MCF 10A (cell line): Measurements from ENCODE around the gene YTHDF1. TPM values are rescaled to one million over a fixed set of nuclear protein-coding genes. Genes with fewer than 3 reads are reported as not detected.

Experiments used
- BruUV-seq: library from RNA; stranded (reverse); fragments of 400-500 nt; replicated peaks from 2 replicates; lab custom pipeline; 2021; lab: Mats Ljungman, UMichigan
- CTCF ChIA-PET: fragments of 300-600 bp; sonication (Branson Sonifier 250); formaldehyde crosslinking; extraction: SDS; loops from one replicate; lab custom pipeline; 2021; ENCODE audit warnings: antibody characterized with exemption, inconsistent platforms; lab: Yijun Ruan, JAX
- POLR2A ChIA-PET: fragments of 300-600, 350-650 bp; sonication (Branson Sonifier 250); formaldehyde crosslinking; extraction: SDS; loops from one replicate; lab custom pipeline; 2020; ENCODE audit warnings: antibody characterized with exemption, inconsistent platforms; lab: Yijun Ruan, JAX
- DNase-seq: peaks from one replicate; pipeline ENCODE4 v3.0.0-alpha.2; 2018; ENCODE audit not compliant: unreplicated experiment
- H3K27ac Mint-ChIP-seq: one replicate; pipeline ENCODE4 v1.8.0; 2022; ENCODE audit warnings: mild to moderate bottlenecking, low read depth, mixed read lengths; ENCODE audit not compliant: unreplicated experiment
- H3K27me3 Mint-ChIP-seq: one replicate; pipeline ENCODE4 v1.8.0; 2022; ENCODE audit warnings: mixed read lengths; ENCODE audit not compliant: insufficient read depth, unreplicated experiment
- H3K36me3 Mint-ChIP-seq: one replicate; pipeline ENCODE4 v1.8.0; 2022; ENCODE audit warnings: mild to moderate bottlenecking, moderate library complexity, mixed read lengths; ENCODE audit not compliant: insufficient read depth, unreplicated experiment
- H3K4me1 Mint-ChIP-seq: one replicate; pipeline ENCODE4 v1.8.0; 2022; ENCODE audit warnings: mixed read lengths; ENCODE audit not compliant: insufficient read depth, unreplicated experiment
- H3K4me3 Mint-ChIP-seq: one replicate; pipeline ENCODE4 v1.8.0; 2022; ENCODE audit warnings: mild to moderate bottlenecking, moderate library complexity, mixed read lengths; ENCODE audit not compliant: unreplicated experiment
- H3K9me3 Mint-ChIP-seq: one replicate; pipeline ENCODE4 v1.8.0; 2022; ENCODE audit warnings: mixed read lengths; ENCODE audit not compliant: unreplicated experiment
- intact Hi-C: fragments of 100-400 bp; cut with micrococcal nuclease; formaldehyde crosslinking; loops from 2 replicates; pipeline ENCODE4 v1.14.1; 2022
- total RNA-seq: library from RNA; stranded (reverse); gene quantifications from 2 replicates; pipeline ENCODE4 v1.2.3, GENCODE V29; 2022
- TF ChIP-seq, protein P1 (sequence below): fragments of 200-600 bp; IDR thresholded peaks from one replicate; pipeline ENCODE4 v1.8.0; 2022; ENCODE audit warnings: antibody characterized with exemption, mild to moderate bottlenecking; ENCODE audit not compliant: unreplicated experiment

The YTHDF1 gene
- total RNA-seq, 1 experiment from 2014 or later: 49.5 TPM

DNA sequence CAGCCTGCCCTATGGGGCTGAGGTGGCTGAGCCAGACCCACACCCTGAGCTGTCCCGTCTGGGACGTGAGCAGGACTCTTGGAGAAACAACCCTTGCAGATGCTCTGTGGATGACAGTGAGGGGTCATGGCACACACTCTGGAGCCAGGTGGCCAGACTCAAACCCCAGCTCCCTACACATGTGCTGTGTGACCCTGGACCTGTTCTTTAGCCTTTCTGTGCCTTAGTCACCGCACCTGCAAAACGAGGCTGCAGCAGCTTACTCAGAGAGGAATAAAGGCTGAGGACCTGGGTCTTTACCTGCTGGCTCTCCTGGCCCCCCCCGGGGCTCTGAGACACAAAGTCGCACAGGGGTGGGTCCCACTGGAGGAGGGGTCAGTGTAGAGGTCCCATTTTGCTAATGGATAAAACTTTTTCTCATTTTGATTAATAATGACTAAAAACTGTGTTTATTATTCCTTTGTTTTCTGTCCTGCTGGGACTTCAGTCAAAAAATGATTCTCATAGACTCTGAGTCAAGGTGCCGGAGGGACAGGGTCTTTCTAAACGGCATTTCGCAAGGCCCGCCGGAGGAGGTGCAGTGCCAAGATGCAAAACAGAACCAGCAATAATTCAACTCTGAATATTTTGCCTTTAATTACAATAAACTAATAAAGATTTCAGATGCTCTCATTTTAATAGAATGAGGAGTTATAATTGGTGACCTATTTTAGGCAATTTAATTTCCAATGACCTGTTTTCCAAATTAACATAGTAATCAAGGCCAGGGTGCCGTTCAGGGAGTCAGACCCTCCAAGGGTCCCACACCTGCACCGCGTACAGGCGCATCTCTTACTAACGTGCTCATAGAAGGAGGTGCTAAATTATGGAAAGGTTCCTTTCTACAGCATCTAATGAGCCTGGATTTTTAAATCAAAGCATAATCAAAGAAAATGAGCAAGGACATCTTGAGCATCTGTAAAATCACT, 62.4 kb downstream of the YTHDF1 start:
- no peak for DNase-seq
- no peak overlapping the region for H3K4me3 Mint-ChIP-seq
- no peaks in the 10 kb centered on the region for H3K36me3 Mint-ChIP-seq
- intact Hi-C loops: no loop called here
- H3K4me1 Mint-ChIP-seq: no peaks in the 10 kb centered on the region
- CTCF ChIA-PET: no interaction called here
- no peak overlapping the region for H3K27ac Mint-ChIP-seq
- POLR2A ChIA-PET: no interaction called here
- BruUV-seq: no TSS peak
- H3K9me3 Mint-ChIP-seq: peaks cover 9% of the 10 kb centered on the region
- H3K27me3 Mint-ChIP-seq: peaks cover 67% of the 10 kb centered on the region
- TF ChIP-seq, protein P1, sequence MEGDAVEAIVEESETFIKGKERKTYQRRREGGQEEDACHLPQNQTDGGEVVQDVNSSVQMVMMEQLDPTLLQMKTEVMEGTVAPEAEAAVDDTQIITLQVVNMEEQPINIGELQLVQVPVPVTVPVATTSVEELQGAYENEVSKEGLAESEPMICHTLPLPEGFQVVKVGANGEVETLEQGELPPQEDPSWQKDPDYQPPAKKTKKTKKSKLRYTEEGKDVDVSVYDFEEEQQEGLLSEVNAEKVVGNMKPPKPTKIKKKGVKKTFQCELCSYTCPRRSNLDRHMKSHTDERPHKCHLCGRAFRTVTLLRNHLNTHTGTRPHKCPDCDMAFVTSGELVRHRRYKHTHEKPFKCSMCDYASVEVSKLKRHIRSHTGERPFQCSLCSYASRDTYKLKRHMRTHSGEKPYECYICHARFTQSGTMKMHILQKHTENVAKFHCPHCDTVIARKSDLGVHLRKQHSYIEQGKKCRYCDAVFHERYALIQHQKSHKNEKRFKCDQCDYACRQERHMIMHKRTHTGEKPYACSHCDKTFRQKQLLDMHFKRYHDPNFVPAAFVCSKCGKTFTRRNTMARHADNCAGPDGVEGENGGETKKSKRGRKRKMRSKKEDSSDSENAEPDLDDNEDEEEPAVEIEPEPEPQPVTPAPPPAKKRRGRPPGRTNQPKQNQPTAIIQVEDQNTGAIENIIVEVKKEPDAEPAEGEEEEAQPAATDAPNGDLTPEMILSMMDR: no peak

GRCh38 chr20:63152322-63153253, 63.3 kb downstream of the YTHDF1 start:
- BruUV-seq: no TSS peak
- Mint-ChIP-seq H3K27ac (no peak overlapping the region), H3K4me1 (no peaks in the 10 kb centered on the region), H3K9me3 (peaks cover 18% of the 10 kb centered on the region), H3K27me3 (peaks cover 74% of the 10 kb centered on the region), H3K4me3 (no peak overlapping the region), H3K36me3 (no peaks in the 10 kb centered on the region)
- intact Hi-C loops: no loop called here
- ChIA-PET POLR2A (interaction anchor here (0.6 kb wide), 1 partner anchor 28 kb away, joined by 3 read pairs; no protein-coding TSS in a partner anchor), CTCF (no interaction called here)
- TF ChIP-seq, protein P1: no peak
- no peak for DNase-seq

GRCh38 chr20:63151554-63152321, 64.2 kb downstream of the YTHDF1 start:
- intact Hi-C loops: no loop called here
- peaks cover 21% of the 10 kb centered on the region for H3K9me3 Mint-ChIP-seq
- BruUV-seq: no TSS peak
- no peak overlapping the region for H3K4me3 Mint-ChIP-seq
- H3K27me3 Mint-ChIP-seq: peaks cover 74% of the 10 kb centered on the region
- no peaks in the 10 kb centered on the region for H3K36me3 Mint-ChIP-seq
- CTCF ChIA-PET: no interaction called here
- TF ChIP-seq, protein P1: no peak
- no peaks in the 10 kb centered on the region for H3K4me1 Mint-ChIP-seq
- H3K27ac Mint-ChIP-seq: no peak overlapping the region
- no peak for DNase-seq
- POLR2A ChIA-PET: interaction anchor here (0.6 kb wide), 1 partner anchor 29 kb away, joined by 3 read pairs; no protein-coding TSS in a partner anchor
